Measurements from ENCODE around the gene GSG1L. TPM values are rescaled to one million over a fixed set of nuclear protein-coding genes. Genes with fewer than 3 reads are reported as not detected.

The GSG1L gene
- total RNA-seq, 1 donor from 2014 or later, result not detected

GRCh38 chr16:27754788-27755690, 308.5 kb downstream of the GSG1L start:
- Mint-ChIP-seq H3K9me3 (no peaks in the 10 kb centered on the region), H3K27me3 (ENCODE audit: low read depth) (no peaks in the 10 kb centered on the region), H3K4me3 (no peak overlapping the region), H3K27ac (ENCODE audit: unreplicated experiment) (no peak overlapping the region), H3K4me1 (peaks cover 46% of the 10 kb centered on the region), H3K36me3 (ENCODE audit: low read depth) (peaks cover 7% of the 10 kb centered on the region)
- no peak for TF ChIP-seq CTCF (conservative IDR thresholded peaks at IDR 0.05)
- no peak for DNase-seq (ENCODE audit: low read depth, low spot score)

GRCh38 chr16:27753563-27753962, 310.0 kb downstream of the GSG1L start:
- DNase-seq (ENCODE audit: low read depth, low spot score), result no peak
- peaks cover 14% of the 10 kb centered on the region for H3K36me3 Mint-ChIP-seq (ENCODE audit: low read depth)
- no peaks in the 10 kb centered on the region for H3K9me3 Mint-ChIP-seq
- no peak for TF ChIP-seq CTCF (conservative IDR thresholded peaks at IDR 0.05)
- H3K4me1 Mint-ChIP-seq, result peaks cover 37% of the 10 kb centered on the region
- H3K4me3 Mint-ChIP-seq, result no peak overlapping the region
- H3K27me3 Mint-ChIP-seq (ENCODE audit: low read depth), result no peaks in the 10 kb centered on the region
- H3K27ac Mint-ChIP-seq (ENCODE audit: unreplicated experiment), result peak overlapping the region; percentile 29

GRCh38 chr16:27752241-27752640, 311.3 kb downstream of the GSG1L start:
- Mint-ChIP-seq H3K4me1 (peaks cover 24% of the 10 kb centered on the region), H3K9me3 (no peaks in the 10 kb centered on the region), H3K27ac (ENCODE audit: unreplicated experiment) (no peak overlapping the region), H3K36me3 (ENCODE audit: low read depth) (peaks cover 14% of the 10 kb centered on the region), H3K27me3 (ENCODE audit: low read depth) (no peaks in the 10 kb centered on the region), H3K4me3 (no peak overlapping the region)
- no peak for TF ChIP-seq CTCF (conservative IDR thresholded peaks at IDR 0.05)
- no peak for DNase-seq (ENCODE audit: low read depth, low spot score)

- H3K27me3 Mint-ChIP-seq (ENCODE audit: low read depth), result no peaks in the 10 kb centered on the region
- peaks cover 26% of the 10 kb centered on the region for H3K4me1 Mint-ChIP-seq
- H3K36me3 Mint-ChIP-seq (ENCODE audit: low read depth), result peaks cover 14% of the 10 kb centered on the region
- no peak for TF ChIP-seq CTCF (conservative IDR thresholded peaks at IDR 0.05)
- no peak for DNase-seq (ENCODE audit: low read depth, low spot score)
- H3K4me3 Mint-ChIP-seq, result no peak overlapping the region
- H3K27ac Mint-ChIP-seq (ENCODE audit: unreplicated experiment), result no peak overlapping the region
- H3K9me3 Mint-ChIP-seq, result no peaks in the 10 kb centered on the region
Observed at GRCh38 chr16:27751676-27752075, 311.8 kb downstream of the GSG1L start.

- Mint-ChIP-seq H3K36me3 (ENCODE audit: low read depth) (peaks cover 14% of the 10 kb centered on the region), H3K4me1 (peaks cover 22% of the 10 kb centered on the region), H3K27ac (ENCODE audit: unreplicated experiment) (no peak overlapping the region), H3K9me3 (no peaks in the 10 kb centered on the region), H3K27me3 (ENCODE audit: low read depth) (no peaks in the 10 kb centered on the region), H3K4me3 (no peak overlapping the region)
- TF ChIP-seq CTCF (conservative IDR thresholded peaks at IDR 0.05), result no peak
- DNase-seq (ENCODE audit: low read depth, low spot score), result no peak
Observed at GRCh38 chr16:27751233-27751632, 312.3 kb downstream of the GSG1L start.

Measured in neural crest cell (in vitro differentiated cells).